Chondrocyte (in vitro differentiated cells): ENCODE measurements around the gene TMEM130. TPM values are rescaled to one million over a fixed set of nuclear protein-coding genes. Genes with fewer than 3 reads are reported as not detected.

Experiments
- DNase-seq: peaks from one replicate; pipeline ENCODE4 v3.0.0; 2021; ENCODE audit warnings: mixed read lengths, low spot score
- H3K27ac Mint-ChIP-seq: one replicate; pipeline ENCODE4 v1.8.0; 2021; ENCODE audit warnings: mild to moderate bottlenecking, moderate library complexity, mixed read lengths; ENCODE audit not compliant: unreplicated experiment
- H3K27me3 Mint-ChIP-seq: 2 replicates; pipeline ENCODE4 v1.8.0; 2021; ENCODE audit warnings: low read depth, mixed read lengths
- H3K36me3 Mint-ChIP-seq: 2 replicates; pipeline ENCODE4 v1.8.0; 2021; ENCODE audit warnings: low read depth, mixed read lengths
- H3K4me1 Mint-ChIP-seq: 2 replicates; pipeline ENCODE4 v1.8.0; 2021; ENCODE audit warnings: low read depth, mild to moderate bottlenecking, mixed read lengths
- H3K4me3 Mint-ChIP-seq: one replicate; pipeline ENCODE4 v1.8.0; 2021; ENCODE audit warnings: mild to moderate bottlenecking, moderate library complexity, mixed read lengths; ENCODE audit not compliant: unreplicated experiment
- H3K9me3 Mint-ChIP-seq: 2 replicates; pipeline ENCODE4 v1.8.0; 2021; ENCODE audit warnings: low read depth, mixed read lengths
- total RNA-seq: library from RNA; stranded (reverse); gene quantifications from 3 replicates; pipeline ENCODE4 v1.2.1, GENCODE V29; 2021
- TF ChIP-seq, protein P1 (sequence below): fragments of 200-600 bp; sonication (generic); IDR thresholded peaks from 2 replicates; pipeline ENCODE4 v1.5.0; 2021; ENCODE audit warnings: antibody characterized with exemption, mild to moderate bottlenecking, moderate library complexity

The TMEM130 gene
- total RNA-seq, 1 donor from 2014 or later, result 19.7 TPM

DNA sequence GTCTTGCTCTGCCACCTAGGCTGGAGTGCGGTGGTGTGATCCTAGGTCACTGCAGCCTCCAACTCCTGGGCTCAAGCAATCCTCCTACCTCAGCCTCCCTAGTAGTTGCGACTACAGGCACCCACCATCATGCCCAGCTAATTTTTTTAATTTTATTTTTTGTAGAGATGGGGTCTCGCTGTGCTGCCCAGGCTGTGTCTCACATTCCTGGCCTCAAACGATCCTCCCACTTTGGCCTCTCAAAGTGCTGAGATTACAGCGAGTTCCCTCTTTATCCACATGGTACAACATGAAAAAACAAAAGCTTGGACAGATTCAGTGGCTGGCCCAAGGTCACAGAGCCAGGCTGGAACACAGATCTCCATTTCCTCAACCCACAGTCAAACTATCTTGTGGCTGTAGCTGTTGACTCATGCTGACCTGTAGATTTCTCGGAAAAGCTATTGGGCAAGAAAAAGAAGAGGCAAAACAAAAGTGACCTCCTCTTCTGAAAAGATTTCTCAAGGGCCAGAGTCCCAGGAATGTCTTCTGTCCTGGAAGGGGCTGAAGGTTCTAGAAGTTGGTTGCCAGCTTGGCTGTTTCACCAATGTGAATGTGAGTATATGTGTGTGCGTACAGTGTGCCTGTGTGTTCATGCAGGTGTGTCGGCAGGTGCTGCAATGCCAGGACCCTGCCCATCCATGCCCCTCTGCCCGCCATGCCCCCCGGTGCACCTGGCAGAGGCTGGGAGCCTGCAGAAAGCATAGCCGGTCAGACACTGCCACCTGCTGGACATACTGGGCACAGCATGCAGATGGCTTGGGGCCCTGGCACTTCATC lies 28.4 kb downstream of the TMEM130 start:
- Mint-ChIP-seq H3K4me3 (no peak overlapping the region), H3K9me3 (no peaks in the 10 kb centered on the region)

DNA sequence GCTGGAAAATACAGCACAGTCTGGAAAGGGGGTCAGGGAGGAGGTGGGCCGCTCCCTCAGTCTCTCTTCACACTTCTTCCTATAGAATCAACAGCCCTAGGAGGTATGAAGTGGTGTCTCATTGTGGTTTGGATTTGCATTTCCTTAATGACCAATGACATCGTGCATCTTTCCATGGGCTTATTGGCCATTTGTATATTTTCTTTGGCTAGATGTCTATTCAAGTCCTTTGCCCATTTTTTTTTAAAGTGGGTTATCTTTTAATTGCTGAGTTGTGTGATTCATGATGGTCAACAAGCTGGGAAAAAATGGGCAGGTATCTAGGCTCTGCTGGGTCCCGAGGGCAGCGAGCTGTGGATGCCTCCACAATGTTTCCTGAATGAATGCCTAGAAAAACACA lies 29.1 kb downstream of the TMEM130 start:
- Mint-ChIP-seq H3K27me3 (peaks cover 10% of the 10 kb centered on the region), H3K27ac (no peak overlapping the region), H3K4me3 (no peak overlapping the region), H3K36me3 (peaks cover 2% of the 10 kb centered on the region), H3K4me1 (peaks cover 18% of the 10 kb centered on the region), H3K9me3 (no peaks in the 10 kb centered on the region)
- no peak for DNase-seq
- TF ChIP-seq, protein P1, sequence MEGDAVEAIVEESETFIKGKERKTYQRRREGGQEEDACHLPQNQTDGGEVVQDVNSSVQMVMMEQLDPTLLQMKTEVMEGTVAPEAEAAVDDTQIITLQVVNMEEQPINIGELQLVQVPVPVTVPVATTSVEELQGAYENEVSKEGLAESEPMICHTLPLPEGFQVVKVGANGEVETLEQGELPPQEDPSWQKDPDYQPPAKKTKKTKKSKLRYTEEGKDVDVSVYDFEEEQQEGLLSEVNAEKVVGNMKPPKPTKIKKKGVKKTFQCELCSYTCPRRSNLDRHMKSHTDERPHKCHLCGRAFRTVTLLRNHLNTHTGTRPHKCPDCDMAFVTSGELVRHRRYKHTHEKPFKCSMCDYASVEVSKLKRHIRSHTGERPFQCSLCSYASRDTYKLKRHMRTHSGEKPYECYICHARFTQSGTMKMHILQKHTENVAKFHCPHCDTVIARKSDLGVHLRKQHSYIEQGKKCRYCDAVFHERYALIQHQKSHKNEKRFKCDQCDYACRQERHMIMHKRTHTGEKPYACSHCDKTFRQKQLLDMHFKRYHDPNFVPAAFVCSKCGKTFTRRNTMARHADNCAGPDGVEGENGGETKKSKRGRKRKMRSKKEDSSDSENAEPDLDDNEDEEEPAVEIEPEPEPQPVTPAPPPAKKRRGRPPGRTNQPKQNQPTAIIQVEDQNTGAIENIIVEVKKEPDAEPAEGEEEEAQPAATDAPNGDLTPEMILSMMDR, result no peak

More for the DNA sequence above, 28.4 kb downstream of the TMEM130 start:
- TF ChIP-seq, protein P1, result peak; percentile 99
- Mint-ChIP-seq H3K27ac (no peak overlapping the region), H3K27me3 (peaks cover 6% of the 10 kb centered on the region), H3K36me3 (peaks cover 2% of the 10 kb centered on the region), H3K4me1 (peaks cover 18% of the 10 kb centered on the region)
- no peak for DNase-seq

DNA sequence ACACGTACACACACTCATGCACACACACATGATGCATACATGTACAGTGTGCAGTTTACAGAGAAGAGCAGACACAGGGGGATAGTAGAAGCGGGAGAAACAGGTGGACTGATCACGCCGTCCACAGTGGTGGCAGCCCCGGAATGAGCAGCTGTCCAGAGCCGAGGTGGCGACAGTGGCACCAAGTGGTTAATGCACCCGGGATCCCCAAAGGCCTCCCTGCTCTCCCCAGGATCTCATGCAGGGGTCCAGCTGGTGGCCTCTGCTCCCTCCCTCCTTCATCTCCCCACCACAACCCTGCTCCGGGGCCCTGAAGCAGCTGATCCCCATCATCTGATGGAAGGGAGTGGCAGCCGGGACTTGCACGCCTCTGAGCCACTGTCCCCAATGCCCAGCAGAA lies 29.7 kb downstream of the TMEM130 start:
- H3K4me3 Mint-ChIP-seq, result no peak overlapping the region
- TF ChIP-seq, protein P1, result no peak
- peaks cover 18% of the 10 kb centered on the region for H3K4me1 Mint-ChIP-seq
- no peak for DNase-seq
- H3K27ac Mint-ChIP-seq, result no peak overlapping the region
- H3K27me3 Mint-ChIP-seq, result peaks cover 16% of the 10 kb centered on the region
- no peaks in the 10 kb centered on the region for H3K9me3 Mint-ChIP-seq
- H3K36me3 Mint-ChIP-seq, result peaks cover 2% of the 10 kb centered on the region

DNA sequence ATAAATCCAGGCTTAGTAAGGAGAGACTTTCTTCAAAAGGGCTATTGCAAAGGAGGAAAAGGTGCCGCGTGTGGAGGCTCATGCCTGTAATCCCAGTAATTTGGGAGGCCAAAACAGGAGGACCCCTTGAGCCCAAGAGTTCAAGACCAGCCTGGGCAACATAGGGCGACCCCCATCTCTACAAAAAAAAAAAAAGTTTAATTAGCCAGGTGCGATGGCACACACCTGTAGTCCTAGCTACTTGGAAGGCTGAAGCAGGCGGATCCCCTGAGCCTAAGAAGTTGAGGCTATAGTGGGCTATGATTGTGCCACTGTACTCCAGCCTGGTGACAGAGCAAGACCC lies 32.2 kb downstream of the TMEM130 start:
- Mint-ChIP-seq H3K9me3 (no peaks in the 10 kb centered on the region), H3K27ac (no peak overlapping the region), H3K36me3 (no peaks in the 10 kb centered on the region)

DNA sequence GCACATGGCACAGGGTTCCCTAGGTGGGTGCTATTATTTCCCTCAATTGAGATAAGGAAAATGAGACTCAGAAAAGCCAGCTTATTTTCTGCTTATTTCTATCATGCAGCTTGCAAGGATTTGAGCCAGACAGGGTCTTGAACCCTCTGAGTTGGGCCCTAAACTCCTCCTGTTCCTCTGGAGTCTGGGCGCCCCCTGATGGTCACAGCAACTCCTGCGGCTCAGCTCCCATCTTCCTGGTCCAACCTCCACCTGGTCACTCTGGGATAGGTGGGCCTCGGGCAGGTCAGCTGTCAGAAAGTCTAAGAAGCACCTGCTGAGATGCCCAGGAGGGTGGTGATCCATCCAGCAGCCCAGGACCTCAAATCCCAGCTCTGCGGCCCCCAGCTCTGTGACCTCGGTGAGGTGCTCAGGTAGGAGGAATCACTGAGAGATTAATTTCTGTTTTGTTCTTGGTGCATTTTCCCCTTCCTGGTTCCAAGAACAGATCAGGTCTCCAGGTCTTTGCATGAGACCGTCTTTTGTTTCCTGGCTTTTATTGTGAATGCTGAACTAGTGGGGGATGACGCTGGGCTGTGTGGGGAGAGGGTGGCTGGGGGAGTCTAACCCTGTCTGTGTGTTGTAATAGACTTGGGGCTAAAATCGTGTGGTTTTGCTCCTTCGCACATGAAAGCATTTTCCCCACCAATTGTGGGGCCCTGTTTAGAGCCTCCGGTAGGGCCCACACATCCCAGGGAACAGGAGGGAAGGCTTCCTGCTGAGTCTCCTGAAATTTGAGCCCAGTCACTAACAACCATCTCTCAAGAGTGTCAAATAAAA lies 32.8 kb downstream of the TMEM130 start:
- H3K27ac Mint-ChIP-seq, result no peak overlapping the region

More for the DNA sequence above, 32.2 kb downstream of the TMEM130 start:
- Mint-ChIP-seq H3K4me3 (no peak overlapping the region), H3K4me1 (peaks cover 18% of the 10 kb centered on the region), H3K27me3 (peaks cover 32% of the 10 kb centered on the region)
- DNase-seq, result no peak
- TF ChIP-seq, protein P1, result no peak

More for the DNA sequence above, 32.8 kb downstream of the TMEM130 start:
- Mint-ChIP-seq H3K9me3 (no peaks in the 10 kb centered on the region), H3K36me3 (no peaks in the 10 kb centered on the region), H3K4me1 (peaks cover 18% of the 10 kb centered on the region), H3K4me3 (no peak overlapping the region), H3K27me3 (peaks cover 32% of the 10 kb centered on the region)
- TF ChIP-seq, protein P1, result peak; percentile 81
- DNase-seq, result no peak
